HepG2 (cell line): ENCODE measurements around the gene P4HB. TPM values are rescaled to one million over a fixed set of nuclear protein-coding genes. Genes with fewer than 3 reads are reported as not detected.

ENCODE experiments used
- CCAR2 ChIP-seq: fragments of 200-400 bp; formaldehyde crosslinking; optimal IDR thresholded peaks from 2 replicates; pipeline ENCODE3; 2018; ENCODE audit warnings: low read depth, mild to moderate bottlenecking, low read length, moderate library complexity
- CEBPG ChIP-seq: IDR thresholded peaks from 2 replicates; pipeline ENCODE4 v1.6.1; 2016
- DPF2 ChIP-seq: sonication (generic); formaldehyde crosslinking; IDR thresholded peaks from 2 replicates; pipeline ENCODE4 v1.4.0; 2020; ENCODE audit warnings: mild to moderate bottlenecking, low read depth, missing genetic modification reagents, borderline replicate concordance
- ESRRA ChIP-seq: sonication (generic); formaldehyde crosslinking; IDR thresholded peaks from 2 replicates; pipeline ENCODE4 v1.5.1; 2020; ENCODE audit warnings: mild to moderate bottlenecking, low read depth, missing genetic modification reagents
- ISL2 ChIP-seq: sonication (generic); formaldehyde crosslinking; IDR thresholded peaks from 2 replicates; pipeline ENCODE4 v1.5.0; 2020; ENCODE audit warnings: missing genetic modification reagents
- RXRB ChIP-seq: IDR thresholded peaks from 2 replicates; pipeline ENCODE4 v1.6.1; 2016; ENCODE audit warnings: borderline replicate concordance, missing genetic modification reagents, missing compliant biosample characterization
- SAFB2 ChIP-seq: sonication (generic); formaldehyde crosslinking; IDR thresholded peaks from 2 replicates; pipeline ENCODE4 v1.5.1; 2020; ENCODE audit warnings: missing genetic modification reagents, low read depth, mild to moderate bottlenecking, borderline replicate concordance
- SMC3 ChIP-seq: IDR thresholded peaks from 2 replicates; pipeline ENCODE4 v1.6.1; 2011; ENCODE audit warnings: low read length, improper control_type of control experiment
- SOX13 ChIP-seq, 3 experiments: fragments of 450-650 bp in 1 of 3; sonication (generic) in 1 of 3; formaldehyde crosslinking in 1 of 3; IDR thresholded peaks in 2 of 3; conservative IDR thresholded peaks in 1 of 3; 2 replicates each; pipeline versions ENCODE4 v1.5.0 to v1.6.1; 2016 to 2020; ENCODE audit warnings: antibody characterized with exemption in 1 of 3, mild to moderate bottlenecking in 1 of 3, missing compliant biosample characterization in 1 of 3, missing genetic modification reagents in 1 of 3, moderate library complexity in 1 of 3
- ZNF281 ChIP-seq: sonication (generic); formaldehyde crosslinking; IDR thresholded peaks from 2 replicates; pipeline ENCODE4 v1.4.0; 2020; ENCODE audit warnings: missing genetic modification reagents, borderline replicate concordance
- ZNF350 ChIP-seq: sonication (generic); formaldehyde crosslinking; IDR thresholded peaks from 2 replicates; pipeline ENCODE4 v1.4.0; 2020; ENCODE audit warnings: mild to moderate bottlenecking, low read depth, missing genetic modification reagents, borderline replicate concordance
- ZNF616 ChIP-seq: sonication (generic); formaldehyde crosslinking; IDR thresholded peaks from 2 replicates; pipeline ENCODE4 v1.5.0; 2020; ENCODE audit warnings: low read depth, mild to moderate bottlenecking, missing genetic modification reagents
- ZNF839 ChIP-seq: sonication (generic); formaldehyde crosslinking; IDR thresholded peaks from 2 replicates; pipeline ENCODE4 v1.4.0; 2020; ENCODE audit warnings: missing genetic modification reagents, mild to moderate bottlenecking, borderline replicate concordance
- ZSCAN20 ChIP-seq: sonication (generic); formaldehyde crosslinking; IDR thresholded peaks from 2 replicates; pipeline ENCODE4 v1.4.0; 2020; ENCODE audit warnings: missing genetic modification reagents, mild to moderate bottlenecking, borderline replicate concordance
- polyA plus RNA-seq, 8 experiments: library from polyadenylated mRNA; depleted of rRNA in 3 of 8; stranded (reverse) in 7 of 8; unstranded in 1 of 8; fragments of >200 nt; fragmentation: Illumina TruSeq in 4 of 8; extraction: Trizol in 4 of 8; gene quantifications; 2 replicates each; pipeline versions ENCODE4 v1.2.1 to v1.2.3, GENCODE V29; 2011 to 2016; ENCODE audit warnings: low read depth in 4 of 8, missing spikeins in 1 of 8, mixed read lengths in 1 of 8; ENCODE audit not compliant: insufficient read depth in 1 of 8
- total RNA-seq, 5 experiments: library from RNA; depleted of rRNA; stranded (reverse); fragments of >200 nt; fragmentation: Illumina TruSeq; extraction: Trizol; gene quantifications; 2 replicates each; pipeline ENCODE4 v1.2.3, GENCODE V29; 2016; ENCODE audit warnings: low read depth in 1 of 5
- TF ChIP-seq, protein P1 (sequence below): sonication (generic); formaldehyde crosslinking; IDR thresholded peaks from 2 replicates; pipeline ENCODE4 v1.5.0; 2020; ENCODE audit warnings: mild to moderate bottlenecking, missing genetic modification reagents
- TF ChIP-seq, protein P2 (sequence below): sonication (generic); formaldehyde crosslinking; IDR thresholded peaks from 2 replicates; pipeline ENCODE4 v1.5.1; 2020; ENCODE audit warnings: missing genetic modification reagents, mild to moderate bottlenecking, borderline replicate concordance

The P4HB gene
- total and polyA plus RNA-seq, 2 of the 13 experiments (the other 11 are each of a cell fraction or from before 2014, with no cell fraction given): 185 to 782 TPM

DNA sequence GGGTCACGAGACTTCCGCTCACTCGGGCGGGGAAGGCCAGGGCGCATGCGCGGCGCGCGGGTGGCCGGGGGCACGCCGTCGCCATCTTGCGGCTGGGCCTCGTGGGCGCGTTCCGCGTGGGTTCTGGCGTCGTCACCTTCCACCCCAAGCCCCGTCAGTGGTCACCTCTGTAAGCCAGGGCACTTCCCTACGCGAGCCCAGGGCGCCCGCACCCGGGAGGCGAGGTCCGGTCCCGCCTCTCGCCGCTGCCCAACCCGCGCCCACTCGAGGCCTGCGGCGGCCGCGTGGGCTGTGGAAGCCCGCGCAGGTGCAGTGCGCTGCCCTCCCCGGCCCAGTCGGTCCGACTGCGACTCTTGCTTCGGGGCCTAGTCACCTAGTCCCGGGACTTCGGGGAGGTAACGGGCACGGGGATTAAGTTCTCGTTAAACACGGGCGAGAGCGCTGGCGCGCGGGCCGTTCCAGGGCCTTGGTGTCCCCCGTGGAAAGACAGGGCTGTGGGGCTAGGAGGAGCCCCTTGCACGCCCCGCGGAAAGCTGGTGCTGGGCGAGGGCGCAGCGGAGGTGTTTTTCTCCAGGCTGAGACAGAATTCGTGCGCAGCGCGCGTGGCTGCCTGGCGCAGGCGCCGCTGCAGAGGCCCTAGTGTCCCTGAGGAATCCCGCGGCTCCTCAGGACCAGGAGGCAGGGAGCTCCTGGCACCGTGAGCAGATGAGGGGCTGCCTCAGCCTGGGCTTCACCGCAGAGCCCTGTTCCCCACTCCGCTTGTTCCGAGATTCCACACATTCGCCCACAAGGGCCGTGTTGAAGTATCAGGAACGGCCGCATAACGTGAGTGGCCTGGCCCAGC, 11.3 kb upstream of the P4HB start (continued):
- TF ChIP-seq ZNF281 (CRISPR knock-in tag) (peak; percentile 64), ZNF350 (CRISPR knock-in tag) (peak; percentile 9; the same call in 1 of the 2 replicates), ZNF839 (CRISPR knock-in tag) (peak; percentile 84), ESRRA (CRISPR knock-in tag) (peak; percentile 89), RXRB (CRISPR knock-in tag) (peak; percentile 76), SOX13 (IDR thresholded peaks at IDR 0.05) (no peak; the same call in 1 of the 2 replicates), SOX13 (CRISPR knock-in tag; conservative IDR thresholded peaks at IDR 0.05 in 1 of 2, IDR thresholded peaks at IDR 0.05 in 1 of 2) (no peak), ZNF616 (CRISPR knock-in tag) (peak; percentile 94), ISL2 (CRISPR knock-in tag) (peak; percentile 29; the same call in 1 of the 2 replicates), CCAR2 (no peak), CEBPG (CRISPR knock-in tag) (no peak), ZSCAN20 (CRISPR knock-in tag) (peak; percentile 89), SAFB2 (peak; percentile 97), DPF2 (CRISPR knock-in tag) (no peak), SMC3 (no peak)
- TF ChIP-seq, protein P1, sequence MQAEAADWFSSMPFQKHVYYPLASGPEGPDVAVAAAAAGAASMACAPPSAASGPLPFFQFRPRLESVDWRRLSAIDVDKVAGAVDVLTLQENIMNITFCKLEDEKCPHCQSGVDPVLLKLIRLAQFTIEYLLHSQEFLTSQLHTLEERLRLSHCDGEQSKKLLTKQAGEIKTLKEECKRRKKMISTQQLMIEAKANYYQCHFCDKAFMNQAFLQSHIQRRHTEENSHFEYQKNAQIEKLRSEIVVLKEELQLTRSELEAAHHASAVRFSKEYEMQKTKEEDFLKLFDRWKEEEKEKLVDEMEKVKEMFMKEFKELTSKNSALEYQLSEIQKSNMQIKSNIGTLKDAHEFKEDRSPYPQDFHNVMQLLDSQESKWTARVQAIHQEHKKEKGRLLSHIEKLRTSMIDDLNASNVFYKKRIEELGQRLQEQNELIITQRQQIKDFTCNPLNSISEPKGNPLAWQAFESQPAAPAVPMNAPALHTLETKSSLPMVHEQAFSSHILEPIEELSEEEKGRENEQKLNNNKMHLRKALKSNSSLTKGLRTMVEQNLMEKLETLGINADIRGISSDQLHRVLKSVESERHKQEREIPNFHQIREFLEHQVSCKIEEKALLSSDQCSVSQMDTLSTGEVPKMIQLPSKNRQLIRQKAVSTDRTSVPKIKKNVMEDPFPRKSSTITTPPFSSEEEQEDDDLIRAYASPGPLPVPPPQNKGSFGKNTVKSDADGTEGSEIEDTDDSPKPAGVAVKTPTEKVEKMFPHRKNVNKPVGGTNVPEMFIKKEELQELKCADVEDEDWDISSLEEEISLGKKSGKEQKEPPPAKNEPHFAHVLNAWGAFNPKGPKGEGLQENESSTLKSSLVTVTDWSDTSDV (CRISPR knock-in tag): 0 out of 2 replicates have a peak, but pooled peaks have one; percentile 85
- TF ChIP-seq, protein P2, sequence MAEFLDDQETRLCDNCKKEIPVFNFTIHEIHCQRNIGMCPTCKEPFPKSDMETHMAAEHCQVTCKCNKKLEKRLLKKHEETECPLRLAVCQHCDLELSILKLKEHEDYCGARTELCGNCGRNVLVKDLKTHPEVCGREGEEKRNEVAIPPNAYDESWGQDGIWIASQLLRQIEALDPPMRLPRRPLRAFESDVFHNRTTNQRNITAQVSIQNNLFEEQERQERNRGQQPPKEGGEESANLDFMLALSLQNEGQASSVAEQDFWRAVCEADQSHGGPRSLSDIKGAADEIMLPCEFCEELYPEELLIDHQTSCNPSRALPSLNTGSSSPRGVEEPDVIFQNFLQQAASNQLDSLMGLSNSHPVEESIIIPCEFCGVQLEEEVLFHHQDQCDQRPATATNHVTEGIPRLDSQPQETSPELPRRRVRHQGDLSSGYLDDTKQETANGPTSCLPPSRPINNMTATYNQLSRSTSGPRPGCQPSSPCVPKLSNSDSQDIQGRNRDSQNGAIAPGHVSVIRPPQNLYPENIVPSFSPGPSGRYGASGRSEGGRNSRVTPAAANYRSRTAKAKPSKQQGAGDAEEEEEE: no peak
